Measurements from ENCODE around the gene CASZ1. TPM values are rescaled to one million over a fixed set of nuclear protein-coding genes. Genes with fewer than 3 reads are reported as not detected.

Gene CASZ1
- total RNA-seq, 3 donors from 2014 or later (not counting 1 experiment from before 2014, with no cell fraction given) = 55.9 to 83.0 (median 70.6) TPM

DNA sequence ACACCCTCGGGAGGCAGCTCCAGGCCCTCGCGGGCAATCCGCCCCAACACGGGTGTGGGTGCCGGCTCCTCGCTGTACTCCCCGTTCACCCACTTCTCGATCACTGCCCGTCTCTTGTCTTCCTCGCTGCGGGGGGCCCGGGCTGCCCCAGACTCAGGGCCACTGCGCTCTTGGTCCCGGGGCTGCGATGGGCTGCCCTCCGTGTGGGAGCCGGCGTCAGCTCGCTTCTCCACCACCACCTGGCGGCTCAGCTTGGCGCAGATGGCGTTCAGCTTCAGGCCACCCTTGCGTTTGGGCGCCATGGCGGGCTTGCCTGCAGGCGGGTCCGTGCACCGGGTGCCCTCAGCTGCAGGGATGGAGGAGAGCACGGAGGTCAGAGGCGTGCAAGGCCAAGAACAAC lies 131.2 kb downstream of the CASZ1 start:
- ATAC-seq = no peak
- Histone ChIP-seq H3K27me3 (ENCODE audit: control insufficient read depth, insufficient read depth, low read length) (no peaks in the 10 kb centered on the region), H3K36me3 (ENCODE audit: control insufficient read depth, insufficient read depth, low read length) (peaks cover 9% of the 10 kb centered on the region), H3K4me1 (ENCODE audit: control insufficient read depth, insufficient read depth, low read length) (no peaks in the 10 kb centered on the region), H3K4me3 (ENCODE audit: low read length) (no peak overlapping the region), H3K9me3 (ENCODE audit: control insufficient read depth, insufficient read depth, low read length) (no peaks in the 10 kb centered on the region), H3K27ac (ENCODE audit: low read length) (no peak overlapping the region)
- Mint-ChIP-seq H3K36me3 (no peaks in the 10 kb centered on the region), H3K27ac (peak overlapping the region in 1 of 2 donors; percentile 50), H3K4me1 (peaks cover under 1 to 15% of the 10 kb centered on the region in 2 donors), H3K9me3 (no peaks in the 10 kb centered on the region), H3K27me3 (ENCODE audit: low read depth in 2 of 2) (no peaks in the 10 kb centered on the region), H3K4me3 (no peak overlapping the region)
- WGBS (ENCODE audit: insufficient coverage) = 93% methylated on average over 31 of the region's 31 CpGs
- TF ChIP-seq, protein P1, sequence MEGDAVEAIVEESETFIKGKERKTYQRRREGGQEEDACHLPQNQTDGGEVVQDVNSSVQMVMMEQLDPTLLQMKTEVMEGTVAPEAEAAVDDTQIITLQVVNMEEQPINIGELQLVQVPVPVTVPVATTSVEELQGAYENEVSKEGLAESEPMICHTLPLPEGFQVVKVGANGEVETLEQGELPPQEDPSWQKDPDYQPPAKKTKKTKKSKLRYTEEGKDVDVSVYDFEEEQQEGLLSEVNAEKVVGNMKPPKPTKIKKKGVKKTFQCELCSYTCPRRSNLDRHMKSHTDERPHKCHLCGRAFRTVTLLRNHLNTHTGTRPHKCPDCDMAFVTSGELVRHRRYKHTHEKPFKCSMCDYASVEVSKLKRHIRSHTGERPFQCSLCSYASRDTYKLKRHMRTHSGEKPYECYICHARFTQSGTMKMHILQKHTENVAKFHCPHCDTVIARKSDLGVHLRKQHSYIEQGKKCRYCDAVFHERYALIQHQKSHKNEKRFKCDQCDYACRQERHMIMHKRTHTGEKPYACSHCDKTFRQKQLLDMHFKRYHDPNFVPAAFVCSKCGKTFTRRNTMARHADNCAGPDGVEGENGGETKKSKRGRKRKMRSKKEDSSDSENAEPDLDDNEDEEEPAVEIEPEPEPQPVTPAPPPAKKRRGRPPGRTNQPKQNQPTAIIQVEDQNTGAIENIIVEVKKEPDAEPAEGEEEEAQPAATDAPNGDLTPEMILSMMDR (IDR thresholded peaks at IDR 0.05) = no peak
- intact Hi-C loops (cut with micrococcal nuclease) = no loop called here
- DNase-seq = no peak

DNA sequence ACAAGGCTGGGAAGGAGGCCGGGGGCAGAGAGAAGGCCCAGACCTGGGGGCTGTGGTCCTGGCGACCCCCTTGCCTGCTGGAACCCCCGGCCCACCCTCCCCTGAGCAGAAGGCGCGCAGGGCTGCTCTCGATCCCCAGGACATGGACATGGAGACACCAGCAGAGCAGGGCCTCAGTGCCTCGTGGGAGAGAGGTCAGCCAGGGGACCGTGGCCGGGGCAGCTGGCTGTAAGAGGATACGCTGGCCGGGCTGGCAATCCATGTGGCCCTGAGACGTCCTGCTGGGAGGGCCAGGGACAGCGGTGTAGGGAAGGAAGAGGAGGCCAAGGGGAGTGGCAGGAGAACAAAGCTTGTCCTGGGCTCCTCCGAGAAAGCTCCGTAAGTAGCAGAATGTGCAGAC lies 132.2 kb downstream of the CASZ1 start:
- Mint-ChIP-seq H3K36me3 (no peaks in the 10 kb centered on the region), H3K27me3 (ENCODE audit: low read depth in 2 of 2) (no peaks in the 10 kb centered on the region), H3K4me1 (peaks cover 0 to 14% of the 10 kb centered on the region in 2 donors), H3K4me3 (no peak overlapping the region), H3K27ac (no peak overlapping the region), H3K9me3 (no peaks in the 10 kb centered on the region)
- Histone ChIP-seq H3K9me3 (ENCODE audit: control insufficient read depth, insufficient read depth, low read length) (no peaks in the 10 kb centered on the region), H3K27me3 (ENCODE audit: control insufficient read depth, insufficient read depth, low read length) (no peaks in the 10 kb centered on the region), H3K4me1 (ENCODE audit: control insufficient read depth, insufficient read depth, low read length) (no peaks in the 10 kb centered on the region), H3K27ac (ENCODE audit: low read length) (no peak overlapping the region), H3K36me3 (ENCODE audit: control insufficient read depth, insufficient read depth, low read length) (peaks cover 9% of the 10 kb centered on the region), H3K4me3 (ENCODE audit: low read length) (no peak overlapping the region)
- DNase-seq (no peak), ATAC-seq (no peak)
- TF ChIP-seq, protein P1 (IDR thresholded peaks at IDR 0.05) = no peak
- intact Hi-C loops (cut with micrococcal nuclease) = no loop called here
- 94% methylated on average over 15 of the region's 15 CpGs for WGBS (ENCODE audit: insufficient coverage)

DNA sequence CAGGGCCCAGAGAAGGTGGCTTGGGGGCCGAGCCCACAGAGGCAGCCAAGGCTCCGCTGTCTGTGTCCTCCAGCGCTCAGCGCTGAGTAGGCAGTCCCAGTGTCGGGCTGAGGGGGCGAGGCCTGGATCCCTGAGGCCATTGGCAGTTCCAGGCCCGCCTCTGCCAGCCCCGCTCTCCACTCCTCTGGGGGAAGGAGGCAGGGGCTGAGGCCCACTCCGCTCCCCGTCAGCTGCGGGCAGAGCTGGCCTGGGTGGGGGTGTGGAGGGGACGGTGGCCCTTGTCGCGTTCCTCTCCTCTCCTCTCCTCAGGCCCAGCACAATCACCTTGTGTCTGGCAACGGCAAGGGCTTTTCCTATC lies 132.8 kb downstream of the CASZ1 start:
- H3K27me3 ChIP-seq (ENCODE audit: control insufficient read depth, insufficient read depth, low read length) = no peaks in the 10 kb centered on the region
- no peaks in the 10 kb centered on the region for H3K36me3 Mint-ChIP-seq
- H3K4me1 Mint-ChIP-seq = peaks cover 0 to 14% of the 10 kb centered on the region in 2 donors
- no peak overlapping the region for H3K27ac Mint-ChIP-seq
- no peaks in the 10 kb centered on the region for H3K9me3 Mint-ChIP-seq
- no peaks in the 10 kb centered on the region for H3K4me1 ChIP-seq (ENCODE audit: control insufficient read depth, insufficient read depth, low read length)
- no peak overlapping the region for H3K27ac ChIP-seq (ENCODE audit: low read length)
- TF ChIP-seq, protein P1 (IDR thresholded peaks at IDR 0.05) = no peak
- peak in 1 of 3 donors; percentile 12 for ATAC-seq
- H3K4me3 Mint-ChIP-seq = no peak overlapping the region
- intact Hi-C loops (cut with micrococcal nuclease) = no loop called here
- H3K9me3 ChIP-seq (ENCODE audit: control insufficient read depth, insufficient read depth, low read length) = no peaks in the 10 kb centered on the region
- H3K27me3 Mint-ChIP-seq (ENCODE audit: low read depth in 2 of 2) = no peaks in the 10 kb centered on the region
- H3K36me3 ChIP-seq (ENCODE audit: control insufficient read depth, insufficient read depth, low read length) = peaks cover 15% of the 10 kb centered on the region
- WGBS (ENCODE audit: insufficient coverage) = 92% methylated on average over 12 of the region's 15 CpGs
- H3K4me3 ChIP-seq (ENCODE audit: low read length) = no peak overlapping the region
- DNase-seq = no peak
